Ovary (tissue), 3 donors: ENCODE results near the gene SLC4A5.

Experiments
- CTCF ChIP-seq, 3 donors: fragments of 450-650 bp in 2 of 3; fragments of 200-600 bp in 1 of 3; IDR thresholded peaks; one replicate each; pipeline versions ENCODE4 v1.5.1 to v1.8.0; 2016 to 2022; ENCODE audit warnings: antibody characterized with exemption in 3 of 3, mild to moderate bottlenecking in 1 of 3
- EP300 ChIP-seq: sonication (generic); formaldehyde crosslinking; IDR thresholded peaks from one replicate; pipeline ENCODE4 v1.6.1; 2017; ENCODE audit warnings: antibody characterized with exemption
- POLR2A ChIP-seq: fragments of 450-650 bp; IDR thresholded peaks from one replicate; pipeline ENCODE4 v1.6.1; 2017; ENCODE audit warnings: antibody characterized with exemption, mild to moderate bottlenecking, moderate library complexity
- donor health status: DM: no; HTN: no; CAD: no.

- TF ChIP-seq CTCF (IDR thresholded peaks at IDR 0.05) (no peak), POLR2A (no peak), EP300 (no peak)
These were observed 100.7 kb downstream of the SLC4A5 start for GRCh38 chr2:74242354-74243071.
